GM12892 (cell line): ENCODE measurements around the gene SLC5A2.

Source experiments
- POLR2A ChIP-seq: IDR thresholded peaks from 2 replicates; pipeline ENCODE4 v1.6.1; 2011; ENCODE audit warnings: low read depth, low read length, control low read depth
- POLR2AphosphoS5 ChIP-seq: IDR thresholded peaks from 2 replicates; pipeline ENCODE4 v1.6.1; 2011; ENCODE audit warnings: low read depth, low read length, control low read depth

DNA sequence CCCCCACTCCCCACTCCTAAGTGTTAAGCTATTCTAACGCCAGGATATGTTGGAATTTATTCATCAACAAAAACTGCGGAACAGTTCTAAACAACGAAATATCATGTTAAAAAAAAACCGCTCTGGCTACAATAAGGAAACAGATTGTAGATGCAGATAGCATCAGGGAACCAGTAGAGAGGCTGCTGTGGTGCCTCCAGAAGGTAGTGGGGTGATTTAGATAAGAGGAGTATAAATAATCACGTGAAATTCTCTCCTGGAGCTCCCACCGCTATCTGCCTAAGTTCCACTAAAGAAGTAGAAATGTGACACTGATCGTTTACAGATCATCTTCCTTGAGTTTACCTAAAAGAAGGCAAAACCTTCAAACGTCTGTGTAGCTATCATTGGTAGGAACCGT is 52.8 kb downstream of the SLC5A2 start:
- TF ChIP-seq POLR2A (no peak), POLR2AphosphoS5 (no peak)
